Measurements from ENCODE around the gene NR2F1.

Gene NR2F1

DNA sequence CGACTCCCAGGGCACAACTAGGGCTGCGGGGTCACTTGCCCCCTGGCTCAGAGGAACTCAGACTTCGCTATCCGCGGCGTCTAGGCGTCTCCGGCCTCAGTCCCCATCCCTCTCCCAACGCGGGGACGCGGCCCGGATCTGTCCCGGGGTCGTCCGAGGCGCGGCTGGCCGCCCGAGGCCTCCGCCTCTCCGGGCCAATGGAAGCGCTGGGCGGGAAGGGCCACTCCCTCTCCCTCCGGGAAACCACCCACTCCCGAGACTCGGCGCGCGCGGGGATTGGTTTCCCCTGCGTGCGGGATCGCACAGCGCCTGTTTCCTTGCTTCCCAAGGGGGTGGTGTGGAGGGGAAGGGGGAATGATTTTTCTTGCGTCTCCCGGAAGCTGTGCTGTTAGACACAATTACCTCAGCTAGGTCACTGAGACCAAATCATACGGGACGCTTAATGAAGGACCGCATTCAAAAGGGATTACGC, 38.3 kb downstream of the NR2F1 start:
- H3K4me3 ChIP-seq (ENCODE audit: low read depth, low read length), result peak overlapping the region; percentile 46
- no peak for TF ChIP-seq CTCF (IDR thresholded peaks at IDR 0.05; ENCODE audit: borderline replicate concordance, insufficient read depth, low read depth, low read length)

GRCh38 chr5:93622240-93622885, 39.3 kb downstream of the NR2F1 start:
- H3K4me3 ChIP-seq (ENCODE audit: low read depth, low read length), result no peak overlapping the region

GRCh38 chr5:93623153-93623552, 40.1 kb downstream of the NR2F1 start:
- no peak for TF ChIP-seq CTCF (IDR thresholded peaks at IDR 0.05; ENCODE audit: borderline replicate concordance, insufficient read depth, low read depth, low read length)

More at GRCh38 chr5:93622240-93622885, 39.3 kb downstream of the NR2F1 start:
- TF ChIP-seq CTCF (IDR thresholded peaks at IDR 0.05; ENCODE audit: borderline replicate concordance, insufficient read depth, low read depth, low read length), result no peak

DNA sequence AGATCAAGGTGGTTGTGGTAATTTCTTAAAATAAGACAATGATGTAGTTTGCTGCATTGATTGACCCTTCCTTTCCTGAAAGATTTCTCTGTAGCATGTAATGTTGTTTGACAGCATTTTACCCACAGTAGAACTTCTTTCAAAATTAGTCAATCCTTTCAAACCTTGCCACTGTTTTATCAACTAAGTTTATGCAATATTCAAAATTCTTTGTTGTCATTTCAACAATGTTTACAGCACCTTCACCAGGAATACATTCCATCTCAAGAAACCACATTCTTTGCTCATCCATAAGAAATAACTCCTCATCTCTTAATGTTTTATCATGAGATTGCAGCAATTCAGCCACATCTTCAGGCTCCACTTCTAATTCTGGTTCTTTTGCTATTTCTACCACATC, 43.8 kb downstream of the NR2F1 start:
- no peak overlapping the region for H3K4me3 ChIP-seq (ENCODE audit: low read depth, low read length)
- TF ChIP-seq CTCF (IDR thresholded peaks at IDR 0.05; ENCODE audit: borderline replicate concordance, insufficient read depth, low read depth, low read length), result no peak

More at GRCh38 chr5:93623153-93623552, 40.1 kb downstream of the NR2F1 start:
- no peak overlapping the region for H3K4me3 ChIP-seq (ENCODE audit: low read depth, low read length)

GRCh38 chr5:93632327-93632726, 49.3 kb downstream of the NR2F1 start:
- H3K4me3 ChIP-seq (ENCODE audit: low read depth, low read length), result no peak overlapping the region
- no peak for TF ChIP-seq CTCF (IDR thresholded peaks at IDR 0.05; ENCODE audit: borderline replicate concordance, insufficient read depth, low read depth, low read length)

DNA sequence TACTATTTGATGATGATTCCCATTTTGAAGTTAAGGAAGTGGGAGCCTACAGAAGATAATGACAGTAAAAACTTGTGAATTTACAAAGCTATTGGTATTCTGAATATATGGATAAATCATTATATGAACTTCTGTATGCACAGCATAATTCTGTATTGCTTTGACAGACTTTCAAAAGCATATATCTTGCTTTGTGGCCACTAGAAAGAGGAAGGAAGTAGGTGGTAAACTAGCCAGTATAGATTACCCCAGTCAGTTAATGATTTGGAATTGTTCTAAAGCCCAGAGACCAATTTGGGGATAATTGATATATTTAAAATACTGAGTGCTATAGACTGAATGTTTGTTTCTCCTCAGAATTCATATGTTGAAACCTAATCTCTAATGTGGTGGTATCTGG, 53.0 kb downstream of the NR2F1 start:
- no peak for TF ChIP-seq CTCF (IDR thresholded peaks at IDR 0.05; ENCODE audit: borderline replicate concordance, insufficient read depth, low read depth, low read length)

GRCh38 chr5:93636837-93637236, 53.8 kb downstream of the NR2F1 start:
- TF ChIP-seq CTCF (IDR thresholded peaks at IDR 0.05; ENCODE audit: borderline replicate concordance, insufficient read depth, low read depth, low read length), result no peak
- no peak overlapping the region for H3K4me3 ChIP-seq (ENCODE audit: low read depth, low read length)

More for the DNA sequence above, 53.0 kb downstream of the NR2F1 start:
- H3K4me3 ChIP-seq (ENCODE audit: low read depth, low read length), result no peak overlapping the region

All from GM12875 (cell line).